ENCODE data around the gene ZNRF3. TPM values are rescaled to one million over a fixed set of nuclear protein-coding genes. Genes with fewer than 3 reads are reported as not detected.

ZNRF3 gene
- total RNA-seq, 2 donors from 2014 or later: 5.9 to 12.2 TPM

- TF ChIP-seq CTCF (IDR thresholded peaks at IDR 0.05): no peak
- no peak for DNase-seq
- H3K27me3 ChIP-seq: no peaks in the 10 kb centered on the region
- H3K4me1 ChIP-seq: no peaks in the 10 kb centered on the region
- no peak within 1 kb of the TSS for H3K27ac ChIP-seq
- H3K4me3 ChIP-seq: no peak within 1 kb of the TSS
- H3K36me3 ChIP-seq: no peaks in the 10 kb centered on the region
- no peaks in the 10 kb centered on the region for H3K9me3 ChIP-seq
- intact Hi-C loops (cut with DNase I): no loop called here
- H3K9ac ChIP-seq (ENCODE audit: low read depth in 2 of 2, low read length in 2 of 2): no peak within 1 kb of the TSS
These were observed 178.4 kb downstream of the ZNRF3 start, which contains the start of gene C22orf31 for GRCh38 chr22:29061773-29062172. C22orf31 (minus strand) TSS chr22:29061831; CDS start chr22:29061792, 39 bp downstream.

GRCh38 chr22:29062286-29062821 lies 179.0 kb downstream of the ZNRF3 start:
- Histone ChIP-seq H3K27me3 (no peaks in the 10 kb centered on the region), H3K9me3 (no peaks in the 10 kb centered on the region), H3K27ac (no peak overlapping the region), H3K4me3 (no peak overlapping the region), H3K9ac (ENCODE audit: low read depth in 2 of 2, low read length in 2 of 2) (no peak overlapping the region), H3K36me3 (no peaks in the 10 kb centered on the region), H3K4me1 (no peaks in the 10 kb centered on the region)
- no peak for DNase-seq
- TF ChIP-seq CTCF (IDR thresholded peaks at IDR 0.05): no peak
- intact Hi-C loops (cut with DNase I): no loop called here

- Histone ChIP-seq H3K9ac (ENCODE audit: low read depth in 2 of 2, low read length in 2 of 2) (no peak overlapping the region), H3K9me3 (no peaks in the 10 kb centered on the region), H3K4me3 (no peak overlapping the region), H3K4me1 (no peaks in the 10 kb centered on the region), H3K27me3 (no peaks in the 10 kb centered on the region), H3K36me3 (no peaks in the 10 kb centered on the region), H3K27ac (no peak overlapping the region)
- no peak for TF ChIP-seq CTCF (IDR thresholded peaks at IDR 0.05)
- no peak for DNase-seq
- intact Hi-C loops (cut with DNase I): no loop called here
These were observed 182.3 kb downstream of the ZNRF3 start for GRCh38 chr22:29065468-29066190.

- Histone ChIP-seq H3K36me3 (no peaks in the 10 kb centered on the region), H3K9ac (ENCODE audit: low read depth in 2 of 2, low read length in 2 of 2) (no peak overlapping the region), H3K9me3 (no peaks in the 10 kb centered on the region), H3K27me3 (no peaks in the 10 kb centered on the region), H3K4me3 (no peak overlapping the region), H3K27ac (no peak overlapping the region), H3K4me1 (peaks cover 9% of the 10 kb centered on the region)
- no peak for DNase-seq
- no peak for TF ChIP-seq CTCF (IDR thresholded peaks at IDR 0.05)
- intact Hi-C loops (cut with DNase I): no loop called here
These were observed 186.1 kb downstream of the ZNRF3 start for GRCh38 chr22:29069463-29069862.

GRCh38 chr22:29070490-29070889 lies 187.1 kb downstream of the ZNRF3 start:
- no peak overlapping the region for H3K4me3 ChIP-seq
- intact Hi-C loops (cut with DNase I): no loop called here
- H3K27ac ChIP-seq: no peak overlapping the region
- DNase-seq: no peak
- no peak overlapping the region for H3K9ac ChIP-seq (ENCODE audit: low read depth in 2 of 2, low read length in 2 of 2)
- no peaks in the 10 kb centered on the region for H3K27me3 ChIP-seq
- no peaks in the 10 kb centered on the region for H3K9me3 ChIP-seq
- TF ChIP-seq CTCF (IDR thresholded peaks at IDR 0.05): no peak
- peaks cover 9% of the 10 kb centered on the region for H3K4me1 ChIP-seq
- H3K36me3 ChIP-seq: no peaks in the 10 kb centered on the region
